Measurements from ENCODE around the gene PCMTD2.

GRCh38 chr20:64256282-64256935 is 861 bp downstream of the PCMTD2 start:
- TF ChIP-seq POLR2A (IDR thresholded peaks at IDR 0.05): no peak
- TF ChIP-seq, protein P1, sequence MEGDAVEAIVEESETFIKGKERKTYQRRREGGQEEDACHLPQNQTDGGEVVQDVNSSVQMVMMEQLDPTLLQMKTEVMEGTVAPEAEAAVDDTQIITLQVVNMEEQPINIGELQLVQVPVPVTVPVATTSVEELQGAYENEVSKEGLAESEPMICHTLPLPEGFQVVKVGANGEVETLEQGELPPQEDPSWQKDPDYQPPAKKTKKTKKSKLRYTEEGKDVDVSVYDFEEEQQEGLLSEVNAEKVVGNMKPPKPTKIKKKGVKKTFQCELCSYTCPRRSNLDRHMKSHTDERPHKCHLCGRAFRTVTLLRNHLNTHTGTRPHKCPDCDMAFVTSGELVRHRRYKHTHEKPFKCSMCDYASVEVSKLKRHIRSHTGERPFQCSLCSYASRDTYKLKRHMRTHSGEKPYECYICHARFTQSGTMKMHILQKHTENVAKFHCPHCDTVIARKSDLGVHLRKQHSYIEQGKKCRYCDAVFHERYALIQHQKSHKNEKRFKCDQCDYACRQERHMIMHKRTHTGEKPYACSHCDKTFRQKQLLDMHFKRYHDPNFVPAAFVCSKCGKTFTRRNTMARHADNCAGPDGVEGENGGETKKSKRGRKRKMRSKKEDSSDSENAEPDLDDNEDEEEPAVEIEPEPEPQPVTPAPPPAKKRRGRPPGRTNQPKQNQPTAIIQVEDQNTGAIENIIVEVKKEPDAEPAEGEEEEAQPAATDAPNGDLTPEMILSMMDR (IDR thresholded peaks at IDR 0.05 in 4 of 5, conservative IDR thresholded peaks at IDR 0.05 in 1 of 5): no peak
